GM21786 (cell line): Measurements from ENCODE around the gene RBM17.
A peak's percentile ranks its signal among the peaks of the same experiment; 100 is the strongest.
"Not testable (repeated sequence)": the region's sequence is repeated elsewhere in the genome, so short reads cannot be mapped to it uniquely, and the experiment has no call there.

Experiments used
- ATAC-seq: cut with Tn5 transposase; IDR thresholded peaks from one replicate; pipeline ENCODE4 v1.9.1; 2021; ENCODE audit not compliant: unreplicated experiment

The RBM17 gene

DNA sequence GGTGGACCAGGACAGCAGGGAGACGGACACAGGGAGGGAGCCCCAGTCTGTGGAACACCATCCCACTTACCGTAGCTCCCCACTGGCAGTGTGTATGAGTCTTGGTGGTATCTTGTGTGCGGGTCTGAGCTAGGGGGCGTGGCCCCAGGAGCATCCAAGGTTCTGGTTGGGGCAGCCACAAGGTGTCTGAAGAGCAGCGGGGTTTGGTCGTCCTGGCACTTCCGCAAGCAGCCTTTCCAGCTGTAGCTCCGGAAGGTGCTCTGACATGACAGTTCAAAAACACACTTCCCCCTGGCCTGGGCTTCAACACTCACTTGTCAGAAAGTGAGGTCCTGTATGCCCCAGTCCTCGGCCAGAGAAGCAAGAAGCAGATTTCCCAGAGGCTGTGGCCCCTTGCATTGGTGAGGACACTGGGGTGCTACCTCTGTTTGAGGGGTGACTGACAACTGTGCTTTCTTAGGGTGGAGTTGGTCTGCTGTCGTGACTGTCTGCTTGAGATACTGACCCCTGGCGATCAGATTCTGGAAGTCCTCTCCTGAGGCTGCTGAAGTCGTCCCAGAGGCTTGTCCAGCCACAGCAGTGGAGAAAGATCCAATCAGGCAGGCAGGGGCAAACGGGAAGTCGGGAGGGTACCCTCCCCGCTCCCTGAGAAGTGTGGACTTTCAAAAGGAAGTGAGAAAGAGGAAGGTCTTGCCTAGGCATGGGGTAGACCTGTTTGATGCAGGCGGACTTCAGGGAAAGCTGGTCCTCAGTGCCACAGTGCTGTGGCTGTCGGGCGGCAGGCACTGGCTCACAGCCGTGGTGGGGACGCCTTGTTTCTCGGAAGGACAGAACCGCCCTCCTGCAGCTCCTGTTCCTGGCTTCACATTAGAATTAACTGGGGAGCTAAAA lies 62.5 kb downstream of the RBM17 start:
- peak; percentile 79 for ATAC-seq

DNA sequence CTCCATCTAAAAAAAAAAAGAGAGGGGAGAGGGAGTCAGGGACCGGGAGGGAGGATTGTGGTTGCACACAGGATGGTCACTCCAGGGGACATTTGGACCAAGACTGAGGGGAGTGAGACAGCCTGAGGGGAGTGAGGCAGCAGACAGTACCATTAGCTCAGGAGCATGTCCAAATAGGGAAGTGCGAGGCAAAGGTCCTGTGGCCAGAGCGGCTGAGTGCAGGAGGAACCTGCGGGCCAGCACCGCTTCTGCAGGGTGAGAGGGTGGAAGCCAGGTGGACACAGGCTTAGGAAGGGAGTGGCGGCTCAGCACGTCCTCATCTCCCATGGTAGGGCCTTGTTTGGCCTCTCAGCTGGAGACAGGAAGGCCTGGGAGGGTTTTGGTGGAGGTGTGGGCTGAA lies 65.0 kb downstream of the RBM17 start:
- ATAC-seq = no peak

DNA sequence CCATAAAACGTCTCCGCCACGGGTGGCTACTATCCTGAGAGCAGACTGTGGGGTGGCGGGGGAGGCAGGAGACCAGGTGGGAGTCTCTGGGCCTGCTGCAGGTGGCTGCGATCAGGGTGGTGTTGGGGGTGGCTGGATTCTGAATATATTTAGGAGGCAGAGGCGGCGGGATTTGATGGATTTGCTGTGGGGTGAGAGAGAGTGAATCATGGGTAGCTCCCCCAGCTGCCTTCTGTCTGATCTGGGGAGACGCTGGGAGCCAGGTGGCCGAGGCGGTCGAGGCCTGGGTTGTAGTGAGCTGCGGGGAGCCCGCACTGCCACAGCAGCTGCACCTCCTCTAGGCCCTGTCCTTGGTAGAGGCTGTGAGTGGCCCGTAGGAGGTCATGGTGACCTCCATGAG lies 65.7 kb downstream of the RBM17 start:
- no peak for ATAC-seq

DNA sequence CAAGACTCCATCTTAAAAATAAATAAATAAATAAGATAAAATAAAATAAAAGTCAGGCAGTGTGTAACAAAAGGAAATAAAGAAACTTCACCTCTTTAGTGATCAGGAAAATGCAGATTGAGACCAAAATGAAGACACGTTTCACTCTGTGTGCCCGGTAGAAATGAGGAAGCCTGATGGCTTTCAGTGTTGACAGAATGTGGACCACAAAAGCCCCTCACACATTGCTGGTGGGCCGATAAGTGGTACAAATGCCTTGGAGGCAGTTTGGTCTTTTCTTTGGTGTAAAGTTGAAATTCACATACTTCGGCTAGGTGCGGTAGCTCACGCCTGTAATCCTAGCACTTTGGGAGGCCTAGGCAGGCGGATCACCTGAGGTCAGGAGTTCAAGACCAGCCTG lies 69.4 kb downstream of the RBM17 start:
- ATAC-seq = no peak

DNA sequence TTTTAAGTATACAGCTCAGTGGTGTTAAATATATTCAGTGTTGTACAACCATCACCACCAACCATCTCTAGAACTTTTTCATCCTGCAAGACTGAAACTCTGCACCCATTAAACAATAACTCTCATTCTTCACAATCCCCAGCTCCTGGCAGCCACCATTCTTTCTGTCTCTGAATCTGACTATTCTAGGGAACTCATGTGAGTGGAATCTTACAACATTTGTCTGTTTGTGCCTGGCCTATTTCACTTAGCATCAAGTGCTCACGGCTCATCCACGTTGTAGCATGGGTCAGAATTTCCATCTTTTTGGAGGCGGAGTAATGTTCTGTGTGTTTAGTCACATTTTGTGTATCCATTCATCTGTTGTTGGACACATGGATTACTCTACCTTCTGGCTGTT lies 73.1 kb downstream of the RBM17 start:
- ATAC-seq = no peak

DNA sequence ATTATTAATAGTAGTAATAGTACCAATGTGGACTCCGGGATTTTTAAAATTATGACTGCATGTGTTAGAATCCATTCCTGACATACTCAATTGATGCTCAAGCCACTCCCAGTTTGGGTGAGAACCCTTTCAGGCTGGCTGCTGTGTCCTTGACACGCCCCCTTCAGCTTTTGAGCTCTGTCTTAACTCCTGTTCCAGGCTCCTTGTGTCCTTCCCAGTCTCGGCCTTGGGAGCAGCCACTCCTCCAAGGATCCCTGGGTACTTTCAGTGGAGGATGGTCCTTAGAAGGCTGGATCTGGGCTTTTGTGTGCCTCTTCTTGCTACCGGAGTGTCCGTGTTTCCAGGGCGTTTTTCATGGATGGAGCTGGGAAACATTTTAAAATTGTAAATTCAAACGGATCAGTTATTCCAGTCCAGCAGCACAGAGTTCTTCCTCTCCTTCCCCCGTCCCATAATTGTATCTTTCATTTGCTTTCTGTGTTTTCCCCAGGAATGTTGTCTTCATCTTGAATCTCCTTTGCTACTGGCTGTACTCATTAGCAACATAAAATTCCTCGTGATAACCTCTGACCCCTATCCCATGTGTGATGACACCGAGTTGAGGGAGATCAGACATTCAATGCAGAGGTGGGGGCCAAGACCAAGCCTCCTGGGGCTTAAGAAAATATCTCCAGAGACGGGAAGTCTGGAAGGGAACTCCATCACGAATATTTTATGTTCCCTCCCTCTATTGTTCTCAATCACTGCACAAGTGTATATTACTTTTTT lies 73.9 kb downstream of the RBM17 start:
- no peak for ATAC-seq

DNA sequence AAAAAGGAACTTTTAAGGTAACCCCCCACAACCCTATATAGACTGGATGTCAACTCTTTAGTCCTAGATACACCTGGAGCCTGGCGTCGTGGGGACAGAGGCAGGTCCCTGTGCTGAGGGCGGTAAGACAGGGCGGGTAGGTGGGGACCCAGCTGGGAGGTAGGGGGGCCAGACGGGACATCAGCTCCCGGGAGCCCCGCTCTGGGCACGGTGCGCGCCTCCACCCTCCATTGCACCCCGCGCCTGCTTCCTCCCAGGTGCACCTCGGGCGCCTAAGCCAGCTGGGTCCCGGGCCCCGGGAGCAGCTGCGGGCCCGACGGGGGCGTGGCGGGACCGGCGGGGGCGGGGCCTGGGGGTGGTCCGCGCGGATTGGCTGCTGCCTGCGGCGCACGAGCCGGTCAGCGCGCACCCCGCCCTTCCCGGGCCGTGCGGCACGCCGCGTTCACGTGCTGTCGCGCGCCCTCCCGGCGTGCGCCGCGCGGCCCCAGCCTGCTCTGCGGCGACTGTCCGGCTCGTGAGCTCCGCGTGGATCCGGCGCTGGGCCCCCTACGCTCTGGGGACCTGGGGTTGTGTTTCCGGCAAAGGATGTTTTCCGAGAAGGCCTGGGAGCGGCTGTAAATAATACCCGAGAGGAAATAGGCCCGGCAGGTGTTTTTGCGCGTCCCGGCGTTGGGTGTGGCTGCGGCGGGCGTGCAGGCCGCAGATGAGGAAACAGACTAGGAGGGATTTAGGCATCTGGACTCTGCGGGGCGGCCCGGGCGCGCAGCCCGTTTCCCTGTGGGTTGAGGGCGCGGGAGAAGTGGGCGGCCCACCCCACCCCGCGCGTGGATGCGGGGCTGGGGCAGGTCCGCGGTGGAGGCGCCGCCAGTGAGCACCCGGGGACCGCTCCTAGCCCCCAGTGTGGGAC lies 74.8 kb downstream of the RBM17 start:
- ATAC-seq = peak; percentile 84

DNA sequence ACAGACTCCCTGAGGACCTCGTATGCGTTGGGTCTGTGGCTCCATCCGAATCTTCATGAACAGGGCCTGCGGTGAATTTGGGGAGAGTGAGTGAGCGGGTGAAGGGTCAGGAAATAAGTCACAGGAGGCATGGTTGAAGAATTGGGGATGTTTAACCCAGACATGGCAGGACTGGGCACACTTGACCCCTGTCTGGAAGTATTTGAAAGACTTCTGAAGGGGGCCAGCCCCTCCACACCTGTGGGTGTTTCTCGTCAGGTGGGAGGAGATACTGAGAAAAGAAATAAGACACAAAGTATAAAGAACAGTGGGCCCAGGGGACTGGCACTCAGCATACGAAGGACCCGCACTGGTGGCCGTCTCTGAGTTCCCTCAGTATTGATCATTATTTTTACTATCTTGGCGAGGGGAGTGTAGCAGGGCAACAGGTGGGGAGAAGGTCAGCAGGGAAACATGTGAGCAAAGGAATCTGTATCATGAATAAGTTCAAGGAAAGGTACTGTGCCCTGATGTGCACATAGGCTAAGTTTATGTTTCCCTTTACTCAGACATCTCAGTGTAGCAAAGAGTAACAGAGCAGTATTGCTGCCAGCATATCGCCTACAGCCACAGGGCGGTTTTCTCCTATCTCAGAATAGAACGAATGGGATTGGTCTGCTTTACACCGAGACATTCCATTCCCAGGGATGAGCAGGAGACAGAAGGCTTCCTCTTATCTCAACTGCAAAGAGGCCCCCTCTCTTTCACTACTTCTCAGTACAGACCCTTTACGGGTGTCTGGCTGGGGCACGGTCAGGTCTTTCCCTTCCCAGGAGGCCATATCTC lies 75.6 kb downstream of the RBM17 start:
- ATAC-seq = no peak

DNA sequence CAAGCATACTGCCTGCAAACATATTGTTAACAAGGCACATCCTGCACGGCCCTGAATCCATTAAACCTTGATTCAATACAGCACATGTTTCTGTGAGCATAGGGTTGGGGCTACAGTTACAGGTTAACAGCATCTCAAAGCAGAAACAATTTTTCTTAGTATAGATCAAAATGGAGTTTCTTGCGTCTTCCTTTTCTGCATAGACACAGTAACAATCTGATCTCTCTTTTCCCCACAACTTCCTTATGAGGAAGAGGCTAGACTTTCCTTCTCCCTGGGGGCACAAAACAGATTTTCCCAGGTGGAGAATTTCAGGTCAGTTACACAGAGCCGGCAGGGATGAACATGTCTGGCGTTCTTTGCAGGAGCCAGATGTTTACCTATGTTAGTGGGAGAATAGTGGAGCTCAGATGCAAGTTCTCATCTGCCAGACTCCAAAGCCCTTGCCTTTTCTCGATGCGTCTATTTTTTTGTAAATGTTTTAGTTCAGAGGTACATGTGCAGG lies 76.4 kb downstream of the RBM17 start:
- ATAC-seq = no peak

DNA sequence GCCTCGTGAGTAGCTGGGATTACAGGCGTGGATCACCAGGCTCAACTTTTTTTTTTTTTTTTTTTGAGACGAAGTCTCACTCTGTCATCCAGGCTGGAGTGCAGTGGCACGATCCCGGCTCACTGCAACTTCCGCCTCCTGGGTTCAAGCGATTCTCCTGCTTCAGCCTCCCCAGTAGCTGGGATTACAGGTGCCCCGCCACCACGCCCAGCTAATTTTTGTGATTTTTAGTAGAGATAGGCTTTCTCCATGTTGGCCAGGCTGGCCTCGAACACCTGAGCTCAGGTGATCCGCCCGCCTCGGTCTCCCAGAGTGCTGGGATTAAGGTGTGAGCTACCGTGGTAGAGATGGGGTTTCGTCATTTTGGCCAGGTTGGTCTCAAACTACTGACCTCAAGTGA lies 77.1 kb downstream of the RBM17 start:
- ATAC-seq = not testable (repeated sequence)
